ENCODE measurements around the gene CCDC144A.
"Not testable (repeated sequence)": the region's sequence is repeated elsewhere in the genome, so short reads cannot be mapped to it uniquely, and the experiment has no call there.

Gene CCDC144A

GRCh38 chr17:16750515-16750914 is 60.5 kb downstream of the CCDC144A start:
- FAIRE-seq; DNase-seq (ENCODE audit: insufficient read length, low spot score): not testable (repeated sequence)

- FAIRE-seq; DNase-seq (ENCODE audit: insufficient read length, low spot score): not testable (repeated sequence)
Observed at GRCh38 chr17:16751224-16751923, 61.3 kb downstream of the CCDC144A start.

- not testable (repeated sequence) for FAIRE-seq; DNase-seq (ENCODE audit: insufficient read length, low spot score)
Observed at GRCh38 chr17:16751924-16752287, 61.9 kb downstream of the CCDC144A start.

GRCh38 chr17:16757520-16757919 is 67.5 kb downstream of the CCDC144A start:
- not testable (repeated sequence) for FAIRE-seq; DNase-seq (ENCODE audit: insufficient read length, low spot score)

GRCh38 chr17:16758177-16758576 is 68.1 kb downstream of the CCDC144A start:
- not testable (repeated sequence) for FAIRE-seq; DNase-seq (ENCODE audit: insufficient read length, low spot score)

- not testable (repeated sequence) for FAIRE-seq; DNase-seq (ENCODE audit: insufficient read length, low spot score)
Observed at GRCh38 chr17:16768290-16769175, 78.5 kb downstream of the CCDC144A start.

- not testable (repeated sequence) for FAIRE-seq
Observed at GRCh38 chr17:16772394-16773145, 82.5 kb downstream of the CCDC144A start.

GRCh38 chr17:16773146-16773522 is 83.1 kb downstream of the CCDC144A start:
- not testable (repeated sequence) for DNase-seq (ENCODE audit: insufficient read length, low spot score); FAIRE-seq

More at GRCh38 chr17:16772394-16773145, 82.5 kb downstream of the CCDC144A start:
- not testable (repeated sequence) for DNase-seq (ENCODE audit: insufficient read length, low spot score)

- not testable (repeated sequence) for DNase-seq (ENCODE audit: insufficient read length, low spot score); FAIRE-seq
Observed at GRCh38 chr17:16787851-16788250, 97.8 kb downstream of the CCDC144A start.

GRCh38 chr17:16788889-16789536 is 99.0 kb downstream of the CCDC144A start:
- FAIRE-seq; DNase-seq (ENCODE audit: insufficient read length, low spot score): not testable (repeated sequence)

- FAIRE-seq; DNase-seq (ENCODE audit: insufficient read length, low spot score): not testable (repeated sequence)
Observed at GRCh38 chr17:16789622-16790021, 99.6 kb downstream of the CCDC144A start.

GRCh38 chr17:16790313-16790871 is 100.4 kb downstream of the CCDC144A start:
- DNase-seq (ENCODE audit: insufficient read length, low spot score); FAIRE-seq: not testable (repeated sequence)

- FAIRE-seq; DNase-seq (ENCODE audit: insufficient read length, low spot score): not testable (repeated sequence)
Observed at GRCh38 chr17:16794215-16794614, 104.2 kb downstream of the CCDC144A start.

- not testable (repeated sequence) for DNase-seq (ENCODE audit: insufficient read length, low spot score); FAIRE-seq
Observed at GRCh38 chr17:16795894-16796293, 105.9 kb downstream of the CCDC144A start.

- not testable (repeated sequence) for FAIRE-seq; DNase-seq (ENCODE audit: insufficient read length, low spot score)
Observed at GRCh38 chr17:16804851-16805250, 114.8 kb downstream of the CCDC144A start.

- not testable (repeated sequence) for FAIRE-seq; DNase-seq (ENCODE audit: insufficient read length, low spot score)
Observed at GRCh38 chr17:16806599-16806998, 116.6 kb downstream of the CCDC144A start.

GRCh38 chr17:16807620-16808019 is 117.6 kb downstream of the CCDC144A start:
- DNase-seq (ENCODE audit: insufficient read length, low spot score); FAIRE-seq: not testable (repeated sequence)

GRCh38 chr17:16810236-16810635 is 120.2 kb downstream of the CCDC144A start:
- not testable (repeated sequence) for FAIRE-seq; DNase-seq (ENCODE audit: insufficient read length, low spot score)

- not testable (repeated sequence) for DNase-seq (ENCODE audit: insufficient read length, low spot score); FAIRE-seq
Observed at GRCh38 chr17:16812126-16812525, 122.1 kb downstream of the CCDC144A start.
